Activated naive CD8-positive, alpha-beta T cell treated with anti-CD3 and anti-CD28 coated beads, Interleukin-2, amount 50 U/mL, for 24 hours (primary cell): ENCODE results near the gene SLC9A5.

ENCODE experiments used
- ATAC-seq: fragments of 150-1000 bp; cut with Tn5 transposase; one replicate; pipeline ENCODE4 v1.10.0; 2021
- DNase-seq: peaks from one replicate; pipeline ENCODE4 v3.0.0; 2021
- H3K27ac Mint-ChIP-seq: one replicate; pipeline ENCODE4 v1.8.0; 2021; ENCODE audit warnings: mild to moderate bottlenecking, mixed read lengths
- H3K27me3 Mint-ChIP-seq: one replicate; pipeline ENCODE4 v1.8.0; 2021; ENCODE audit warnings: mixed read lengths
- H3K36me3 Mint-ChIP-seq: one replicate; pipeline ENCODE4 v1.8.0; 2021; ENCODE audit warnings: low read depth, mixed read lengths
- H3K4me1 Mint-ChIP-seq: one replicate; pipeline ENCODE4 v1.8.0; 2021; ENCODE audit warnings: mixed read lengths
- H3K4me3 Mint-ChIP-seq: one replicate; pipeline ENCODE4 v1.8.0; 2021; ENCODE audit warnings: mild to moderate bottlenecking, moderate library complexity, mixed read lengths
- H3K9me3 Mint-ChIP-seq: one replicate; pipeline ENCODE4 v1.8.0; 2021; ENCODE audit warnings: mixed read lengths

Gene SLC9A5

GRCh38 chr16:67286441-67287235 is 37.9 kb downstream of the SLC9A5 start:
- H3K9me3 Mint-ChIP-seq = no peaks in the 10 kb centered on the region
- DNase-seq (no peak), ATAC-seq (no peak)
- H3K36me3 Mint-ChIP-seq = peaks cover 4% of the 10 kb centered on the region
- no peak overlapping the region for H3K4me3 Mint-ChIP-seq
- H3K4me1 Mint-ChIP-seq = peaks cover 11% of the 10 kb centered on the region
- H3K27ac Mint-ChIP-seq = no peak overlapping the region
- H3K27me3 Mint-ChIP-seq = no peaks in the 10 kb centered on the region

GRCh38 chr16:67287960-67288359 is 39.2 kb downstream of the SLC9A5 start:
- no peak for DNase-seq
- Mint-ChIP-seq H3K27me3 (no peaks in the 10 kb centered on the region), H3K4me1 (peaks cover 11% of the 10 kb centered on the region), H3K27ac (no peak overlapping the region), H3K9me3 (no peaks in the 10 kb centered on the region), H3K4me3 (no peak overlapping the region), H3K36me3 (peaks cover 4% of the 10 kb centered on the region)
- no peak for ATAC-seq

- H3K4me3 Mint-ChIP-seq = no peak overlapping the region
- no peaks in the 10 kb centered on the region for H3K9me3 Mint-ChIP-seq
- ATAC-seq (no peak), DNase-seq (no peak)
- H3K27ac Mint-ChIP-seq = no peak overlapping the region
- peaks cover 11% of the 10 kb centered on the region for H3K4me1 Mint-ChIP-seq
- no peaks in the 10 kb centered on the region for H3K36me3 Mint-ChIP-seq
- no peaks in the 10 kb centered on the region for H3K27me3 Mint-ChIP-seq
Measured at GRCh38 chr16:67291461-67291860, 42.7 kb downstream of the SLC9A5 start.

GRCh38 chr16:67294171-67294757 is 45.5 kb downstream of the SLC9A5 start:
- H3K36me3 Mint-ChIP-seq = no peaks in the 10 kb centered on the region
- peaks cover 2% of the 10 kb centered on the region for H3K27me3 Mint-ChIP-seq
- ATAC-seq (no peak), DNase-seq (no peak)
- peaks cover 11% of the 10 kb centered on the region for H3K4me1 Mint-ChIP-seq
- H3K9me3 Mint-ChIP-seq = no peaks in the 10 kb centered on the region
- H3K4me3 Mint-ChIP-seq = no peak overlapping the region
- H3K27ac Mint-ChIP-seq = no peak overlapping the region

GRCh38 chr16:67294938-67295361 is 46.2 kb downstream of the SLC9A5 start:
- Mint-ChIP-seq H3K27ac (no peak overlapping the region), H3K36me3 (no peaks in the 10 kb centered on the region), H3K4me3 (no peak overlapping the region), H3K9me3 (no peaks in the 10 kb centered on the region), H3K27me3 (peaks cover 2% of the 10 kb centered on the region), H3K4me1 (peaks cover 5% of the 10 kb centered on the region)
- DNase-seq (no peak), ATAC-seq (no peak)

GRCh38 chr16:67296420-67296819 is 47.6 kb downstream of the SLC9A5 start:
- no peak overlapping the region for H3K27ac Mint-ChIP-seq
- no peaks in the 10 kb centered on the region for H3K9me3 Mint-ChIP-seq
- H3K27me3 Mint-ChIP-seq = peaks cover 4% of the 10 kb centered on the region
- no peaks in the 10 kb centered on the region for H3K4me1 Mint-ChIP-seq
- no peak for ATAC-seq
- no peak for DNase-seq
- no peak overlapping the region for H3K4me3 Mint-ChIP-seq
- no peaks in the 10 kb centered on the region for H3K36me3 Mint-ChIP-seq

- no peaks in the 10 kb centered on the region for H3K36me3 Mint-ChIP-seq
- H3K9me3 Mint-ChIP-seq = no peaks in the 10 kb centered on the region
- no peak overlapping the region for H3K4me3 Mint-ChIP-seq
- no peaks in the 10 kb centered on the region for H3K4me1 Mint-ChIP-seq
- no peak overlapping the region for H3K27ac Mint-ChIP-seq
- DNase-seq = no peak
- H3K27me3 Mint-ChIP-seq = peaks cover 4% of the 10 kb centered on the region
- no peak for ATAC-seq
Measured at GRCh38 chr16:67298277-67298676, 49.5 kb downstream of the SLC9A5 start.

- no peak overlapping the region for H3K4me3 Mint-ChIP-seq
- H3K36me3 Mint-ChIP-seq = no peaks in the 10 kb centered on the region
- H3K27ac Mint-ChIP-seq = no peak overlapping the region
- no peaks in the 10 kb centered on the region for H3K9me3 Mint-ChIP-seq
- no peak for DNase-seq
- H3K27me3 Mint-ChIP-seq = peaks cover 4% of the 10 kb centered on the region
- ATAC-seq = no peak
- H3K4me1 Mint-ChIP-seq = no peaks in the 10 kb centered on the region
Measured at GRCh38 chr16:67299269-67299668, 50.5 kb downstream of the SLC9A5 start.

- Mint-ChIP-seq H3K4me1 (no peaks in the 10 kb centered on the region), H3K27me3 (peaks cover 4% of the 10 kb centered on the region), H3K36me3 (no peaks in the 10 kb centered on the region), H3K4me3 (no peak overlapping the region), H3K27ac (no peak overlapping the region), H3K9me3 (no peaks in the 10 kb centered on the region)
- DNase-seq (no peak), ATAC-seq (no peak)
Measured at GRCh38 chr16:67301080-67301782, 52.5 kb downstream of the SLC9A5 start.

- no peak overlapping the region for H3K4me3 Mint-ChIP-seq
- no peak for ATAC-seq
- H3K9me3 Mint-ChIP-seq = no peaks in the 10 kb centered on the region
- H3K27me3 Mint-ChIP-seq = peaks cover 6% of the 10 kb centered on the region
- DNase-seq = no peak
- H3K27ac Mint-ChIP-seq = no peak overlapping the region
- no peaks in the 10 kb centered on the region for H3K4me1 Mint-ChIP-seq
- no peaks in the 10 kb centered on the region for H3K36me3 Mint-ChIP-seq
Measured at GRCh38 chr16:67302076-67302475, 53.3 kb downstream of the SLC9A5 start.

GRCh38 chr16:67302970-67303369 is 54.2 kb downstream of the SLC9A5 start:
- Mint-ChIP-seq H3K4me1 (no peaks in the 10 kb centered on the region), H3K4me3 (no peak overlapping the region), H3K36me3 (no peaks in the 10 kb centered on the region), H3K27me3 (peaks cover 6% of the 10 kb centered on the region), H3K27ac (no peak overlapping the region), H3K9me3 (no peaks in the 10 kb centered on the region)
- ATAC-seq (no peak), DNase-seq (no peak)

- DNase-seq (no peak), ATAC-seq (no peak)
- Mint-ChIP-seq H3K36me3 (peaks cover 2% of the 10 kb centered on the region), H3K9me3 (no peaks in the 10 kb centered on the region), H3K27me3 (peaks cover 5% of the 10 kb centered on the region), H3K27ac (no peak overlapping the region), H3K4me3 (no peak overlapping the region), H3K4me1 (peaks cover 5% of the 10 kb centered on the region)
Measured at GRCh38 chr16:67304020-67304419, 55.2 kb downstream of the SLC9A5 start.

- H3K27me3 Mint-ChIP-seq = peaks cover 5% of the 10 kb centered on the region
- ATAC-seq (no peak), DNase-seq (no peak)
- H3K4me3 Mint-ChIP-seq = no peak overlapping the region
- no peak overlapping the region for H3K27ac Mint-ChIP-seq
- peaks cover 2% of the 10 kb centered on the region for H3K36me3 Mint-ChIP-seq
- H3K4me1 Mint-ChIP-seq = peaks cover 17% of the 10 kb centered on the region
- no peaks in the 10 kb centered on the region for H3K9me3 Mint-ChIP-seq
Measured at GRCh38 chr16:67305216-67306071, 56.7 kb downstream of the SLC9A5 start.

- H3K27ac Mint-ChIP-seq = peak overlapping the region; percentile 95
- H3K9me3 Mint-ChIP-seq = no peaks in the 10 kb centered on the region
- no peak overlapping the region for H3K4me3 Mint-ChIP-seq
- H3K4me1 Mint-ChIP-seq = peaks cover 44% of the 10 kb centered on the region
- H3K27me3 Mint-ChIP-seq = peaks cover 3% of the 10 kb centered on the region
- ATAC-seq = no peak
- DNase-seq = no peak
- peaks cover 2% of the 10 kb centered on the region for H3K36me3 Mint-ChIP-seq
Measured at GRCh38 chr16:67310561-67310960, 61.8 kb downstream of the SLC9A5 start.
